Right atrium auricular region (tissue), 2 donors: ENCODE results near the gene SERPINA10. TPM values are rescaled to one million over a fixed set of nuclear protein-coding genes. Genes with fewer than 3 reads are reported as not detected.
"Not testable (repeated sequence)": the region's sequence is repeated elsewhere in the genome, so short reads cannot be mapped to it uniquely, and the experiment has no call there.

Source experiments
- DNase-seq: peaks from one replicate; pipeline ENCODE4 v3.0.0-alpha.2; 2019; ENCODE audit warnings: low spot score
- H3K27ac ChIP-seq, 2 donors: fragments of 200-600 bp; sonication (generic); 1 replicate in 1 of 2; 2 replicates in 1 of 2; pipeline ENCODE4 v1.5.1; 2016 to 2019
- H3K27me3 ChIP-seq, 2 donors: fragments of 200-600 bp; sonication (generic); one replicate each; pipeline versions ENCODE4 v1.5.1 to v1.6.0; 2017 to 2019
- H3K36me3 ChIP-seq: fragments of 200-600 bp; sonication (generic); one replicate; pipeline ENCODE4 v1.5.1; 2016
- H3K4me1 ChIP-seq, 2 donors: fragments of 200-600 bp; sonication (generic); one replicate each; pipeline versions ENCODE4 v1.5.1 to v1.6.0; 2017 to 2019
- H3K4me3 ChIP-seq, 2 donors: fragments of 200-600 bp; sonication (generic); 1 replicate in 1 of 2; 2 replicates in 1 of 2; pipeline ENCODE4 v1.5.1; 2017 to 2019; ENCODE audit warnings: mild to moderate bottlenecking in 1 of 2, moderate library complexity in 1 of 2
- H3K9me3 ChIP-seq, 2 donors: fragments of 200-600 bp; sonication (generic); one replicate each; pipeline ENCODE4 v1.5.1; 2019
- total RNA-seq, 2 donors: library from RNA; depleted of rRNA; stranded (reverse); fragments of >200 nt; gene quantifications; one replicate each; pipeline ENCODE4 v1.1.0, GENCODE V29; 2016
- TF ChIP-seq, protein P1 (sequence below), 2 donors: fragments of 200-600 bp; sonication (generic); IDR thresholded peaks; one replicate each; pipeline ENCODE4 v1.5.1; 2019; ENCODE audit warnings: antibody characterized with exemption in 2 of 2

The SERPINA10 gene
- total RNA-seq, 2 donors from 2014 or later = not detected

DNA sequence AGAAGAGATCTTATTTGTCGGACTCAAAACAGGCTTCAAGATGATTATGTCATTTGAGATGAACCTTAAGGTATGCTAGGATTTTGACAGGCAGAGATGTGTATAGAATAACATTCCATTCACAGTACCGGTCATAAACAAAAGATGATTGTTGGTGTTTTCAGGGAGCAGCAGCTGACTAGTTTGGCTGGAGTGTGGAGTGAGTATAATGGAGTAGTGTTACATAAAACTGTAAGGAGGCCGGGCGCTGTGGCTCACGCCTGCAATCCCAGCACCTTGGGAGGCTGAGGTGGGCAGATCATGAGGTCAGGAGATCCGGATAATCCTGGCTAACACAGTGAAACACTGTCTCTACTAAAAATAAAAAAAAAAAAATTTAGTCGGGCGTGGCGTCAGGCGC lies 23.9 kb downstream of the SERPINA10 start:
- TF ChIP-seq, protein P1, sequence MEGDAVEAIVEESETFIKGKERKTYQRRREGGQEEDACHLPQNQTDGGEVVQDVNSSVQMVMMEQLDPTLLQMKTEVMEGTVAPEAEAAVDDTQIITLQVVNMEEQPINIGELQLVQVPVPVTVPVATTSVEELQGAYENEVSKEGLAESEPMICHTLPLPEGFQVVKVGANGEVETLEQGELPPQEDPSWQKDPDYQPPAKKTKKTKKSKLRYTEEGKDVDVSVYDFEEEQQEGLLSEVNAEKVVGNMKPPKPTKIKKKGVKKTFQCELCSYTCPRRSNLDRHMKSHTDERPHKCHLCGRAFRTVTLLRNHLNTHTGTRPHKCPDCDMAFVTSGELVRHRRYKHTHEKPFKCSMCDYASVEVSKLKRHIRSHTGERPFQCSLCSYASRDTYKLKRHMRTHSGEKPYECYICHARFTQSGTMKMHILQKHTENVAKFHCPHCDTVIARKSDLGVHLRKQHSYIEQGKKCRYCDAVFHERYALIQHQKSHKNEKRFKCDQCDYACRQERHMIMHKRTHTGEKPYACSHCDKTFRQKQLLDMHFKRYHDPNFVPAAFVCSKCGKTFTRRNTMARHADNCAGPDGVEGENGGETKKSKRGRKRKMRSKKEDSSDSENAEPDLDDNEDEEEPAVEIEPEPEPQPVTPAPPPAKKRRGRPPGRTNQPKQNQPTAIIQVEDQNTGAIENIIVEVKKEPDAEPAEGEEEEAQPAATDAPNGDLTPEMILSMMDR (IDR thresholded peaks at IDR 0.05) = no peak
- H3K4me1 ChIP-seq = no peaks in the 10 kb centered on the region
- H3K4me3 ChIP-seq = no peak overlapping the region
- DNase-seq = no peak
- H3K36me3 ChIP-seq = no peaks in the 10 kb centered on the region
- H3K27ac ChIP-seq = no peak overlapping the region
- no peaks in the 10 kb centered on the region for H3K9me3 ChIP-seq
- H3K27me3 ChIP-seq = no peaks in the 10 kb centered on the region

DNA sequence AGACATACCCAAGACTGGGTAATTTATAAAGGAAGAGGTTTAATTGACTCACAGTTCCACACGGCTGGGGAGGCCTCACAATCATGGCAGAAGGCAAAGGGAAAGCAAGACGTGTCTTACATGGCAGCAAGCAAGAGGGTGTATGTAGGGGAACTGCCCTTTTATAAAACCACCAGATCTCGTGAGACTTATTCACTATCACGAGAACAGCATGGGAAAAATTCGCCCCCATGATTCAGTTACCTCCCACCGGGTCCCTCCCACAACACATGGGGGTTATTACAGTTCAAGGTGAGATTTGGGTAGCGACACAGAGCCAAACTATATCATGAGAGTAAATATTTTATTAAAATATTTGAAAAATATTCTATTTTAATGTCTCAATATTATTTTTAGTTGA lies 24.5 kb downstream of the SERPINA10 start:
- not testable (repeated sequence) for H3K27me3 ChIP-seq, H3K36me3 ChIP-seq, DNase-seq, H3K27ac ChIP-seq, H3K9me3 ChIP-seq, H3K4me3 ChIP-seq, H3K4me1 ChIP-seq

DNA sequence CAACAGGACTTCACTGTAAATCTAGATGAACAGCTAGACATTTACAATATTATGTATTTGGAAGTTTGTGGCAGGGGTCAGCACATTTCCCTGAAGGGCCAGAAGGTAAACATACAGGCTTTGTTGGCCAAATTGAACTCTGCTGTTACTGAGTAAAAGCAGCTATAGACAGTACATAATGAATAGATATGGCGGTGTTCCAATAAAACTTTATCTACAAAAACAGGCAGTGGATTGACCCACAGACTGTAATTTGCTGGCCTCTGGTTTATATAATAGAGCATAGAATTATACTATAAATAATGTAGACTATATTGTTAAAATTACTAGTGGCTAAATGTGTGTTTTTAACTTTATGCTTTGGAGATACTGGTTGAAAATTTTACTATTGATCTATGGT lies 25.7 kb downstream of the SERPINA10 start:
- H3K4me3 ChIP-seq = no peak overlapping the region
- H3K9me3 ChIP-seq = peaks cover 0 to 11% of the 10 kb centered on the region in 2 donors
- H3K27me3 ChIP-seq = no peaks in the 10 kb centered on the region
- no peaks in the 10 kb centered on the region for H3K4me1 ChIP-seq
- no peaks in the 10 kb centered on the region for H3K36me3 ChIP-seq
- TF ChIP-seq, protein P1 (IDR thresholded peaks at IDR 0.05) = no peak
- H3K27ac ChIP-seq = no peak overlapping the region
- DNase-seq = no peak

DNA sequence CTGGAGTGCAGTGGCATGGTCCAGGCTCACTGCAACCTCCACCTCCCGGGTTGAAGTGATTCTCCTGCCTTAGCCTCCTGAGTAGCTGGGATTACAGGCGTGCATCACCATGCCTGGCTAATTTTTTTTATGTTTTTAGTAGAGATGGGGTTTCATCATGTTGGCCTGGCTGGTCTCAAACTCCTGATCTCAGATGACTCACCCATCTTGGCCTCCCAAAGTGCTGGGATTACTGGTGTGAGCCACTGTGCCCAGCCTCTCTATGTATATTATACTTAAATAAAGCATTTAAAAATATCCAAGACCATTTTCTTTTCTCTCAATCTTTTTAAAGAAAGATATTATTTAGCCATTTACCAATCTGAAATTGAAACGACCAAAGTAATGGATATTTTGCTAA lies 28.9 kb downstream of the SERPINA10 start:
- H3K27ac ChIP-seq, H3K27me3 ChIP-seq, H3K4me1 ChIP-seq, H3K4me3 ChIP-seq, H3K36me3 ChIP-seq, DNase-seq: not testable (repeated sequence)
- peaks cover 0 to 20% of the 10 kb centered on the region in 2 donors for H3K9me3 ChIP-seq

DNA sequence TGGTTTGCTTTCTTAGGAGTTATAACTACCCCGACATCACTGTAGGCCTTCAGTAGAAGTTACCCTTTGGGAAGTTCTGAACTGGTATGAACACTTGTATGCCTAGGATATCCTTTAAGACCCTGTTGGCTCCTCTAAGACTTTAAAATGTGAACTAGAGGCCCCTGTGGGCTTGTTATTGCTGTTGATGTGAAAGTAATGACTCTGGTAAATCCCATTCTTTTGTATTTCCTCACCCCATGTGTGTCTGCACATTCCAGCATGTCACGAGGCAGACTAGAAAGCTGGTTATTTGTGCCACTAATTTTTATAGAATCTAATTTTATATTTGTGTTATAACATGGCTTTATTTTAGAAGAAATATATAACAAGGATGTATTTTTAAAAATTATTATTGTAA lies 48.9 kb downstream of the SERPINA10 start:
- H3K27me3 ChIP-seq = no peaks in the 10 kb centered on the region
- no peaks in the 10 kb centered on the region for H3K36me3 ChIP-seq
- H3K4me3 ChIP-seq = no peak overlapping the region
- H3K4me1 ChIP-seq = no peaks in the 10 kb centered on the region
- TF ChIP-seq, protein P1 (IDR thresholded peaks at IDR 0.05) = no peak
- DNase-seq = no peak
- no peaks in the 10 kb centered on the region for H3K9me3 ChIP-seq
- H3K27ac ChIP-seq = no peak overlapping the region

DNA sequence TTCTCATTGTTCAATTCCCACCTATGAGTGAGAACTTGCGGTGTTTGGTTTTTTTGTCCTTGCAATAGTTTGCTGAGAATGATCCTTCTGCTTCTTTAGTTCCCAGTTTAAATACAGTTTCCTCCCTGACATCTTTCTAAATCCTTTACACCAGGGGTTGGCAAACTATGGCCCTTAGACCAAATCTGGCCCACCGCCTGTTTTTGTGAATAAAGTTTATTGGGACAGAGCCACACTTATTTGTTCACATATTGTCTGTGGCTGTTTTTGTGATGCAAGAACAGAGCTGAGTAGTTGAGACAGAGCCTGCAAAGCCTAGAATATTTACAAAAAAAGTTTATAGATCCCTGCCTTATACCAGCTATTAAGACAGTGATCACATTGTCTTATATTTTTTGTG lies 53.7 kb downstream of the SERPINA10 start:
- H3K4me1 ChIP-seq = no peaks in the 10 kb centered on the region
- no peaks in the 10 kb centered on the region for H3K36me3 ChIP-seq
- no peak overlapping the region for H3K27ac ChIP-seq
- TF ChIP-seq, protein P1 (IDR thresholded peaks at IDR 0.05) = no peak
- no peaks in the 10 kb centered on the region for H3K9me3 ChIP-seq
- no peaks in the 10 kb centered on the region for H3K27me3 ChIP-seq
- H3K4me3 ChIP-seq = no peak overlapping the region
- DNase-seq = no peak

DNA sequence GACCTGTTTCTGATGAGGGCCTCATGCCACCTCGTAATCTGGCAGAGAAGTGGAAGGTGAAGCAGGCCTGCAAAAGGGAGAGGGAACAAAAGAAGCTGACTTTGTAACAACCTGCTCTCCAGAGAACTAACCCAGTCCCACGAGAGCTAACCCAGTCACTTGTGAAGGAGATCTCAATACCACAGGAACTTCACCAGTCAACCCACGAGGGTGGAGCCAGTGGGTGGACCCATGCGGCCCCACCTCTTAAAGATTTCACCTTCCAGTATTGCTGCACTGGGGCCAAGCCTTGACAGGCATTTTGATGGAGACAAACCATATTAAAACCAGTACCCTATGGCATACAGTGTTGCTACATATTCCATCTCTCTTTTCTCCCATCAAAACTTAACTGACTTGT lies 55.1 kb downstream of the SERPINA10 start:
- Histone ChIP-seq H3K9me3 (no peaks in the 10 kb centered on the region), H3K36me3 (no peaks in the 10 kb centered on the region), H3K27ac (no peak overlapping the region), H3K4me3 (no peak overlapping the region), H3K27me3 (no peaks in the 10 kb centered on the region), H3K4me1 (no peaks in the 10 kb centered on the region)
- DNase-seq = no peak
- TF ChIP-seq, protein P1 (IDR thresholded peaks at IDR 0.05) = no peak
